ENCODE data around the gene PRB2. TPM values are rescaled to one million over a fixed set of nuclear protein-coding genes. Genes with fewer than 3 reads are reported as not detected.

PRB2 gene
- polyA plus RNA-seq, 3 donors, result not detected

DNA sequence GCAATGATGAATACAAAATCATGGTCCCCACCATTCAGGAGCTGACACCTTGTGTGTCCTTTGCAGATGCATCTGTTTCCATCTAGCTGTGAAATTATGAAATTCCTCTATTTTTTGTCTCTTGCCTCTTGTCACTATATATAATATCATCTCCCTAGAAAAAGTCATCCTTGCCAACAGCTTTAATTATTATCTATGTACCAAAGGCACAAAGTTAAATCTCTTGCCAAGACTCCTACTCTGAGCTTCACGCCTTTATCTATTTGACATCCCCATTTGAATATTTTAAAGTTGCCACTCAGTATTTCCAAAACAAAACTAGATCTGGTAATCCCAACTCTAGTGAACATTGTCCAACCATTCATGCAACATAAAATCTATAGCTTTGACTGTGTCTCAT lies 32.0 kb upstream of the PRB2 start:
- no peaks in the 10 kb centered on the region for H3K36me3 ChIP-seq (replicated peaks in 1 of 2; ENCODE audit: control insufficient read depth in 1 of 2, insufficient read depth in 2 of 2, low read length in 2 of 2)
- H3K4me2 ChIP-seq (replicated peaks; ENCODE audit: extremely low read depth, low read length, poor library complexity, severe bottlenecking), result no peak overlapping the region
- no peaks in the 10 kb centered on the region for H3K4me1 ChIP-seq (ENCODE audit: control insufficient read depth in 1 of 2, insufficient read depth in 2 of 2, low read length in 2 of 2)
- H3K27ac ChIP-seq (ENCODE audit: low read depth in 1 of 2, low read length in 2 of 2), result no peak overlapping the region
- H3K27me3 Mint-ChIP-seq (ENCODE audit: low read depth in 3 of 3), result peaks cover 0 to 2% (median 0%) of the 10 kb centered on the region in 3 donors
- no peaks in the 10 kb centered on the region for H4K20me1 ChIP-seq (ENCODE audit: insufficient read depth, low read length)
- TF ChIP-seq, protein P1, sequence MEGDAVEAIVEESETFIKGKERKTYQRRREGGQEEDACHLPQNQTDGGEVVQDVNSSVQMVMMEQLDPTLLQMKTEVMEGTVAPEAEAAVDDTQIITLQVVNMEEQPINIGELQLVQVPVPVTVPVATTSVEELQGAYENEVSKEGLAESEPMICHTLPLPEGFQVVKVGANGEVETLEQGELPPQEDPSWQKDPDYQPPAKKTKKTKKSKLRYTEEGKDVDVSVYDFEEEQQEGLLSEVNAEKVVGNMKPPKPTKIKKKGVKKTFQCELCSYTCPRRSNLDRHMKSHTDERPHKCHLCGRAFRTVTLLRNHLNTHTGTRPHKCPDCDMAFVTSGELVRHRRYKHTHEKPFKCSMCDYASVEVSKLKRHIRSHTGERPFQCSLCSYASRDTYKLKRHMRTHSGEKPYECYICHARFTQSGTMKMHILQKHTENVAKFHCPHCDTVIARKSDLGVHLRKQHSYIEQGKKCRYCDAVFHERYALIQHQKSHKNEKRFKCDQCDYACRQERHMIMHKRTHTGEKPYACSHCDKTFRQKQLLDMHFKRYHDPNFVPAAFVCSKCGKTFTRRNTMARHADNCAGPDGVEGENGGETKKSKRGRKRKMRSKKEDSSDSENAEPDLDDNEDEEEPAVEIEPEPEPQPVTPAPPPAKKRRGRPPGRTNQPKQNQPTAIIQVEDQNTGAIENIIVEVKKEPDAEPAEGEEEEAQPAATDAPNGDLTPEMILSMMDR (IDR thresholded peaks at IDR 0.05), result no peak
- intact Hi-C loops (cut with micrococcal nuclease), result no loop called here
- no peak overlapping the region for H3K9ac ChIP-seq (ENCODE audit: insufficient read depth, low read length, poor library complexity, severe bottlenecking)
- no peak overlapping the region for H2AFZ ChIP-seq (ENCODE audit: insufficient read depth, low read depth, low read length, poor library complexity, severe bottlenecking)
- H3K9me3 ChIP-seq (replicated peaks in 1 of 2; ENCODE audit: control insufficient read depth in 1 of 2, insufficient read depth in 1 of 2, low read length in 2 of 2), result peaks cover 0 to 4% of the 10 kb centered on the region in 2 donors
- H3K4me3 Mint-ChIP-seq, result no peak overlapping the region
- peaks cover 0 to 7% (median 1%) of the 10 kb centered on the region in 7 donors for H3K9me3 Mint-ChIP-seq
- WGBS (ENCODE audit: insufficient coverage), result 89% methylated on average over 1 of the region's 1 CpG
- no peak overlapping the region for H3K4me3 ChIP-seq (replicated peaks in 1 of 3; ENCODE audit: low read depth in 2 of 3, low read length in 3 of 3)
- no peaks in the 10 kb centered on the region for H3K36me3 Mint-ChIP-seq
- H3K4me1 Mint-ChIP-seq, result no peaks in the 10 kb centered on the region
- no peak for DNase-seq
- H3K27me3 ChIP-seq (ENCODE audit: control insufficient read depth in 2 of 2, insufficient read depth in 2 of 2, low read length in 2 of 2), result no peaks in the 10 kb centered on the region
- no peak overlapping the region for H3K27ac Mint-ChIP-seq
- H3K79me2 ChIP-seq (ENCODE audit: insufficient read depth, low read length), result no peaks in the 10 kb centered on the region

DNA sequence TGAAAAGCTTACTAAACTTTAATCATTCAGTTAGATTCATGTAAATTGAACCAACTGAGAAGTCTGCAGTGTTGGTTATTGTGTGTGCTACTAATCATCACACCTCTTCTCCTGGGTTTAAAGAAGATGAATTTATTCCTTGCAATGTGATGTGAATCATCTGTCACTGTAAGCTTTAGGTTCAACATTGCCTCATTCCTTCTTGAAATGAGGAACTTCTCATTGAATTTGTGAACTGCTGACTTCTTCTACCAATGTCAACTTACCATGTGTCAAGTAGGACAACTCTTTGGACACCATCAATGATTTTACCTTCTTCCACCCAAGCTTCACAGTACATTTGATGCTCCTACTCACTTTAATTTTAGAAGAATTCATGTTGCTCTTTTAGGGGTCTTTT lies 17.4 kb upstream of the PRB2 start:
- Histone ChIP-seq H3K79me2 (ENCODE audit: insufficient read depth, low read length) (no peaks in the 10 kb centered on the region), H3K4me1 (ENCODE audit: control insufficient read depth in 1 of 2, insufficient read depth in 2 of 2, low read length in 2 of 2) (no peaks in the 10 kb centered on the region), H3K4me3 (replicated peaks in 1 of 3; ENCODE audit: low read depth in 2 of 3, low read length in 3 of 3) (no peak overlapping the region), H2AFZ (ENCODE audit: insufficient read depth, low read depth, low read length, poor library complexity, severe bottlenecking) (no peak overlapping the region), H3K36me3 (replicated peaks in 1 of 2; ENCODE audit: control insufficient read depth in 1 of 2, insufficient read depth in 2 of 2, low read length in 2 of 2) (no peaks in the 10 kb centered on the region), H3K27me3 (ENCODE audit: control insufficient read depth in 2 of 2, insufficient read depth in 2 of 2, low read length in 2 of 2) (no peaks in the 10 kb centered on the region), H4K20me1 (ENCODE audit: insufficient read depth, low read length) (no peaks in the 10 kb centered on the region), H3K9ac (ENCODE audit: insufficient read depth, low read length, poor library complexity, severe bottlenecking) (no peak overlapping the region), H3K9me3 (replicated peaks in 1 of 2; ENCODE audit: control insufficient read depth in 1 of 2, insufficient read depth in 1 of 2, low read length in 2 of 2) (peaks cover 4 to 9% of the 10 kb centered on the region in 2 donors), H3K4me2 (replicated peaks; ENCODE audit: extremely low read depth, low read length, poor library complexity, severe bottlenecking) (no peak overlapping the region), H3K27ac (ENCODE audit: low read depth in 1 of 2, low read length in 2 of 2) (no peak overlapping the region)
- DNase-seq, result no peak
- intact Hi-C loops (cut with micrococcal nuclease), result no loop called here
- no peak overlapping the region for H3K27ac Mint-ChIP-seq
- H3K36me3 Mint-ChIP-seq, result no peaks in the 10 kb centered on the region
- H3K4me3 Mint-ChIP-seq, result no peak overlapping the region
- H3K9me3 Mint-ChIP-seq, result peaks cover 9 to 24% (median 14%) of the 10 kb centered on the region in 7 donors
- peaks cover 0 to 2% (median 0%) of the 10 kb centered on the region in 3 donors for H3K27me3 Mint-ChIP-seq (ENCODE audit: low read depth in 3 of 3)
- TF ChIP-seq, protein P1 (IDR thresholded peaks at IDR 0.05), result no peak
- H3K4me1 Mint-ChIP-seq, result no peaks in the 10 kb centered on the region

Measured in CD14-positive monocyte (primary cell).